NCI-H2081 (cell line): ENCODE measurements around the gene PDE7B.
"Not testable (repeated sequence)": the region's sequence is repeated elsewhere in the genome, so short reads cannot be mapped to it uniquely, and the experiment has no call there.

ENCODE experiments used
- DNase-seq, 2 experiments: peaks; one replicate each; lab custom pipeline; 2025; lab: John Stamatoyannopoulos, UW

Gene PDE7B

DNA sequence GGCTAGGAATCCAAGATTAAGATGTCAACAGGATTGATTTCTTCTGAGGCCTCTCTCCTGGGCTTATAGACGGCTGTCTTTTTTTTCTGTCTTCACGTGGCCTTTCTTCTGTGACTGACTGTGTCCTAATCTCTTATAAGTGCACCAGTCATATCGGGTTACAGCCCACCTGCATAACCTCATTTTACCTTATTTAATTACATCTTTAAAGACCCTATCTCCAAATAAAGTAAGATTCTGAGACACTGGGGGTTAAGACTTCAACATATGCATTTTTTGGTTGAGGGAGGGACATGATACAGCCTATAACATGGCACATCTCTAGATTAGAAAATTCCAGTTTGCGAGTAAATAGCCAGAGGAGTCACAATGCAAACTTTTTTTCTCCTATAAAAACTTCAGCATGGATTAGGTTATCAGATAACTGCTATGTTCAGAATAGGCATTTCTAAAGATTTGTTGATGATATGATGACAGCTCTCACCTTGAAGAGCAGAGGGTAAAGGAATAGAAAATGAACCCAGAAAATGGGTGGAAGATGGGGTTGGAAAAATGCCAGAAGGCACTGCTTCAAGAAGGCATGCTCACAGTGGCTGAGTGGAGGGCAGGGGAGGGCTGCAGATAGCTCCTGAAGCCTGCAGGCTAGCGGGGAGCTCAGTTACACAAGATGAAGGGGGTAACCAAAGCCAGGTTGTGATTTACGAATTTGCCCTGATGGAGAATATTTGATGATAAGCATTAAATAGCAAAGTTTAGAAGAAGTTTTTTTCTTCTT, 8.7 kb upstream of the PDE7B start:
- DNase-seq: no peak

DNA sequence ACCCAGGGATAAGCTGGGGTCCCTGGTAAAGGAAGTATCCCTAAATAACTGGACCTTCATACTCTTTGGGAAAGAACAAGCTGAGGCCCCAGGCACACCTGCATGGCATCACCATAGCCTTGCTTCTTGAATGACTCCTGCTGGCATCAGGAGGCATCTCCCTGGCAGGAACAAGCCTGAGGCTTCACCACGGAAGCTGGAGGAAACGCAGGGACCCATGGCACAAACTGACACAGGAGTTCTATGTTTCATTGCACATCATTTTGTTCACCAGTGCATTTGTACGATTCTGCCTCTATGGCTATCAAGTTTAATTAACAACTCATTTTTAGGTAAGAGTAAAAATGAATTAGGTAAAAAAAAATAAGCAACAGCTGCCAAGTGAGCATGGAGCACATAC, 619 bp upstream of the PDE7B start:
- no peak for DNase-seq

DNA sequence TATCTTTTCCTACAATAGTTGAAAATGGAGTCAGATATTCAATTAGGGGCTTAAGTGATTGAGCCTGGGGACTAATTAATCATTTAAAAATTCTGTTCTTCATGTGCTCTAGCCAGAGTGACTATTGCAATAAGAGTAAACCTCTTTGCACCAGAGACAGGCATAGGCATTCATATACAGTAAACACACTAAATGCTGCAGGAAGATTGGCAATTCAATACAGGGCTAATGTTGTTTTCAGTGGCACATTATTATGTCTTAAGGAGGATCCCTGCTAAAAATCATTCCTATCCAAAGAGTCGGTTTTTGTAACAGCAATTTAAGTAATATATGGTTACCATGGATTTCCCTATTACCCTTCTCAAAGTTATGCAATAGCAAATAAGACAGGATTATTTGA, 1.2 kb downstream of the PDE7B start:
- DNase-seq: no peak

DNA sequence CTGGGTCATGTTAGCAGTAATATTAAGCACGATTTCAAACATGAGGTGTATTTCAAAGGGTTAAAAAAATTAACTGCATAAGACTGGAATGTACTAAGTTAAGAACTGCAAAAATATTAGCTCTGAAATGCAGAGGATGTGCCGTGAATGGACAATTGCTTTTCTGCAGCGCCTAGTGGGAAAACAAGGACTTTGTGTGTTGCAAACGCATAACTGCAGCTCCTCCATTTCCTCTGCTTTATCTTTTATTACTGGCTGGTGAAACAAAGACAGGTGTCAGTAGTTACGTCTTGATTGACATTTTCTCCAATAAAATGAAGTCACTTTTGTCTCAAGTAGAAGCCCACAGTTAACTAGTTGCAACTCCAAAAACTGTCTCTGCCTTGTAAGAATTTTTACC, 1.7 kb downstream of the PDE7B start:
- no peak for DNase-seq

DNA sequence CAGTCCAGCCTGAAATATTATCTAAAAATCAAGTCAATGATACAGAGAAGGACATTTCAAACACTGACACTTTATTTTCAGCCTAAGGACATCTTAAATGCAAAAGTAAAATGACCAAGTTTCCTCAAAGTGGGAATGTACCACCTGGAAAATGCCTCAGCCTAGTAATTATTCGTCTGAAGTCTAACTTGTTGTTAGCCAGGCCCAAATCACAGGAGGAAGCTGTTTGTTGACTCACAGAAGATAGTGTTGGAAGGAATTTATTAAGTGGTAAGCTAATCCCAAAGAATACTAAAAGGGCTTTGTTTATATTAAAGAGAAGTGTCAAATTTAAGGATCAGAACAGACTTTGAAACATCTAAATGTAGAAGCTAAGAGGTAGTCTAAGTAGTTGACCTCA, 2.5 kb downstream of the PDE7B start:
- DNase-seq: no peak

DNA sequence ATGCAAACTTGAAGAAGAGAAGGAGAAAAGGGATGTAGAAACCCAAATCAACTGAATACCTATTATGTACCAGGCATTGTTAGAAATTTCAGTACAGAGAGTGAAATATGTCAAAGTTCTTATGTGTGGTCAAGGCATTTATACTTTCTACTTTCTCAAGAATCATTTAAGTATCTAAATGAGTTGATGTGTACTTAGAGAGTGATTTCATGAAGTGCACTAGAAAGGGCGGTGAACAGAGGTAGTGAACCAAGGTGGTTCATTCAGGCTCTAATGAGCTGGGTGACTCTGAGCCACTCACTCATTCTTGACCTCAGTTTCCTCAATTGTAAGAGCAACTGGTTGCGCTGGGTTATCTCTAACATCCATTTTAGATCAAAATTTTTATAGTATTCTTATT, 3.3 kb downstream of the PDE7B start:
- no peak for DNase-seq

DNA sequence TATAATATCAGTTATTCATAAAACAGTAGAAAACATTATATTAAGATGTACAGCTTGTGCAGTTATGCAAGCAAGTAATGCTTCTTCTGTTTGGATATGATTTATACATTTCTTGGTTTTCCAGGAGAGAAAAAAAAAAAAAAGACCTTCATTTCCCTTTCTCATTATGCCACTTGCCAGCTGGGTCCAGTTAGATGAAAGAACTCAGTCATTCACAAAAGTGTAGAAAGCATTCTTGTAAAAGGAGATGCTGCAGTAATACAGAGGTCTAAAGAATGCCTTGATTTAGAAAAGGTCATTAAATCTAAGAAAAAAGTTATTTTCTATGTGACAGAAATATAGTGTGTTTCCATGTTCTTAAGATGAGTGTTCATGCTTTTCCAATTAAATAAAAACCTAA, 7.4 kb downstream of the PDE7B start:
- DNase-seq: no peak

DNA sequence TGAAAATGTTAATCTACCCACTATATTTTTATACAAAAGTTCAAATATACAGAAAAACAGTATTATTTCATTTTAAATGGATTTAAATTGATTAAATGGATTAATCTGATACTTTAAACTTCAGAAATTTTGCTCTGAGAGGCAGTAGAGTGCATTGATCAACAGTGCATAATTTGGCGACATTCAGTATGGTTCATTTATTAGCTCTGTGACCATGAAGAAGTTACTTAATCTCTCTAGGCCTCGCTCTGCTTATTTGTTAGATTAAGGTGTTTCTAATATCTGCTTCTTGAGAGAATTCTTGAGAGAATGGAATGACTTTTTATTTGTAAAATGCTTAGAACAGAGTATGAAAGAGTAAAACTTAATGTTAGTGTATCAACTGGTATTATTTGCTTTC, 8.9 kb downstream of the PDE7B start:
- DNase-seq: no peak

DNA sequence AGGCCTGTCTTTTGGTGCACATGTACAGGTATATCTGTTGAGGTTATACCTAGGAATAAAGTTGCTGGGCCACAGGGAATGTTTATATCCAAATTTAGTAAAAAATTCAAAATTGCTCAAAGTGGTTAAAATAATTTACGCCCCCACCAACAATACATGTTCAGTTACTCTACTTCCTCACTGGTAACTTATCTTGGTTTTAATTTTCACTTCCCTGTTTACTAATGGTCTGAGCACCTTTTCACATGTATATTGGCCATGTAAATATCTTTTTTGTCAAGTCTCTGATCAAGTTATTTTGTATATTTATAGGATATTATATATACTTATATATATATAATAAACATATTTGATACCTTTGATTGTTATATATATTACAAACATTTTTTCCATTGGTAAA, 9.7 kb downstream of the PDE7B start:
- DNase-seq: no peak

DNA sequence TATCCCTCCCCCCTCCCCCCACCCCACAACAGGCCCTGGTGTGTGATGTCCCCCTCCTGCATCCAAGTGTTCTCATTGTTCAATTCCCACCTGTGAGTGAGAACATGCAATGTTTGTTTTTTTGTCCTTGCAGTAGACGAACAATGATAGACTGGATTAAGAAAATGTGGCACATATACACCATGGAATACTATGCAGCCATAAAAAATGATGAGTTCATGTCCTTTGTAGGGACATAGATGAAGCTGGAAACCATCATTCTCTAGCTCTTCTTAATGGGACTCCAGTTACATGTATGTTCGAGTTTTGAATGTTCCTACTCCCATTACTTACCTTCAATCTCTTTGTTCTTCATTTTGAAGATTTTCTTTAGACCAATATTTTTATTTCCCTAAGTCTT, 13.4 kb downstream of the PDE7B start:
- DNase-seq: not testable (repeated sequence)

DNA sequence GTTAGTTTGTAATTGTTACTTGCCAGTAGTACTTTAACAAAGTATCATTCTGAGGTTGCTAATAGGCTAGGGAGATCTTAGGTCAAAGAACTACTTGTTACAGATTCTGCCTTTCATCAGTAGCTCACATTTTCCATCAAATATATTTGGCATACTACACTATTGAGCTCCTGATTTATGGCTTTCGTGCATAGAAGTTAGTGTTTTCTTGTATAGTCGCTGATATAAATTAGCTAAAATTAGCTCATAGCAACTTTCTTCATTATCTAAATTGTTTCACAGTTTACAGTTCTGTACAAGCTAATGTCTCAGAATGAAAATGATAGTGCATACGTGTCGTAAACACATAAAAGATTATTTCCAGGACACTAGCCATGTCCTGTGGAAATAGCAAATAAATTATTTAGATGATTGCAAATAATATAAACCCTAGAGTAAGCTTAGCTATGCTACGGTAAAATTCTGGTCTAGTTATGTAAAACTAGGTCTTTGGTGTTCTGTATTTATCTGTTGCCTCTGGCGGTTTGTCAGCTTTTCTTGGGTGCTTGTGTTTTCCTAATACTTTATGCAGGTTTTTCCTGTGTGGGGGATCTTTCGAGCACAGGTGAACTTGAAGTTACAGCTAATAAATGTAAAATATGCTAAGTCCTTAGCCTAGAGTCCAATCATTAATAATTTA, 15.1 kb downstream of the PDE7B start:
- DNase-seq: no peak

DNA sequence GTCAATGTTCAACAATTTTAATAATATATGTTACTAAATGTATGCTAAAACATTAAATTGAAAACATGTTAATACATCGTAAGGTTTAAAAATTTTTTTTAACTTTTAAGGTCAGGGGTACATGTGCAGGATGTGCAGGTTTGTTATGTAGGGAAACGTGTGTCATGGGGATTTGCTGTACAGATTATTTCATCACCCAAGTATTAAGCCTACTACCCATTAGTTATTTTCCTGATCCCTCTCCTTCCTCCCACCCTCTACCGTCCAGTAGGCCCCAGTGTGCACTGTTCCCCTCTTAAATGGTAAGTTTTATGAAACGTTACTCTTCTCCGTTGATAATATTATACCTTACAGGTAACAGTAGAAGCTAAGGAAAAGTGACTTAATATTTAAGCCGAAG, 15.8 kb downstream of the PDE7B start:
- DNase-seq: no peak

DNA sequence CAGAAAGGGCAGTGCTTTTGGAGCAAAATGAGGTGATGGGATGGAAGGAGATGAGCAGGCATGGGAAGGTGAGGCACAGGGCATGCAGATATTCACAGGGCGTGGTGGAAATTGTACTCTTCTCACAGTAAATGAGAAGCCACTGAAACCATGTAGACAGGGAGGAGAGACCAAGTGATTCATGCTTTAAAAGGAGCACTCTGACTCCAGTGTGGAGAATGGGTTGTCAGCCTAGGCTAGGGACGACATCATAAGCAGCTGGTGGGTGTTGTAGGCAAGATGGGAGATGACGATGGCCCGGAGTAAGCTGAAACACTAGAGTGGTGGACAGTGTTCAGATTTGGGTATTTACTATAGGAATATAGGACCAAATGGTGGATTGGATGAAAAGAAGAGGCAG, 18.4 kb downstream of the PDE7B start:
- DNase-seq: no peak

DNA sequence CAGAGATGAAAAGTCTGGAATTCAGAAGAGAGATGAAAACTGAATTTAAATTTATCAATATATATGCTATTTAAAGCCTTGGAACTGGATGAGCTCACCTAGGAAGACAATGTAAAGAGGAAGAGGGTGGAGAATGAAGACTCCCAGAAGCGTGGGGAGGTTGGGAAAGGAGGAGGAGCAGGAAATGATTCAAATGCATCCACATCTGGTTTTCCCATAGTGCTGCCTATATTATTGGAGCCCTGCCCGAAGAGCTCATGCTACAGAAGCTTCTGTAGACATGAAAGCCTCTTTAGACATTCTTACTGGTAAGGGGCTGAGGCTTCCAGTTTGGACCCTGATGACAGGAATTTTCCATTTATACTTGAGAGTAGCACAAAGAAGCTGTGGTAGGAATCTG, 19.2 kb downstream of the PDE7B start:
- DNase-seq: no peak

DNA sequence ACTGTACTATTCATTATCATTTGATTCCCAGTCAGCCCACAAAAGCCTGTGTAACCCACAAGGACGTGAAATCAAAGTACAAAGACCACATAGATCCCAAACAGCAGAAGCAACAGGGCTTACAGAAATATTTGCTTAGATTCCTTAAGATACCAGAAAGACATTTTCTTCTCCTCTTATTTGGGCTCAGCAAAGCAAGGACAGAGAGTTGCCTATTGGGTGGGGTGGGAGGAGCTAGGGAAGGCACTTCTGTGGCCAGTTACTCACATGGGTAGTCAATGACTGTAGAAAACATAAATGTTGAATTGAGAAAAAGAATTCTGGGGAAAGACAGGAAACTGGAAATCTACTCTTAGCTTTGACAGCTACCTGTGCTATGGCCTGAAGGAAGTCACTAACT, 19.8 kb downstream of the PDE7B start:
- no peak for DNase-seq

DNA sequence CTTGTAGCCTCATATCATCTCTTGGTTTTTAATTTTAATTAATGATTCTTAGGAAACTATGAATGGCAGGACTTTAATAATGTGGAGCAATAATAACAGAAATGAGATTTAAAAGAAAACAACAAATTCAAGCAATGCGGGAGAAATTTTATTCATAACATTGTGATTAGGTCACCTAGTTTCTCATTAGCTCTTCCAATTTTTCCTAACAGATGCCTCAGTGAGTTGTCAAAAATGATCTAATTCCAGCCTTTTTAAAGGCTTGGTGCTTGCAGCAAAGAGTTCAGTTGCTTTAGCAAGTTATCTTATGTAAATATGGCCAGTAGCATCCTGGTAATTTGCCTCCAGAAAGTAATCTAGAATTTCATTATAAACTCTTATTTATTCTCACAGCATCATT, 20.4 kb downstream of the PDE7B start:
- DNase-seq: no peak

DNA sequence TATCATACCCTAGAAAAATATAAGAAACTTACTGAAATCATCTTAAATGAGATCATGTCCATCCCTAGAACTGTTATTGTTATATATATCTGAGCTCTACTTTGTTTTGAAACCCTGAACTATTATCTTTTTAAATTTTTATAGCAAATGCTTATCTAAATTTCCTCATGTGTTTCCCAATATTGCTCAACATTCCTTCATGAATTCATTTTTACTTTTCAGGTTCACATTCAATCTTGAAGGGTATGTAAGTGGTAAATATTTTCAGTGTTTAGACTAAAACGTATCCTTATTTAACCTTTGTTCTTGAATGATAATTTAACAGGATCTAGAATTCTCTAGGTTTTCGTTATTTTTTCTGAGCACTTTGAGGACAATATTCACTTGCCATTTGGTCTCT, 23.9 kb downstream of the PDE7B start:
- no peak for DNase-seq

DNA sequence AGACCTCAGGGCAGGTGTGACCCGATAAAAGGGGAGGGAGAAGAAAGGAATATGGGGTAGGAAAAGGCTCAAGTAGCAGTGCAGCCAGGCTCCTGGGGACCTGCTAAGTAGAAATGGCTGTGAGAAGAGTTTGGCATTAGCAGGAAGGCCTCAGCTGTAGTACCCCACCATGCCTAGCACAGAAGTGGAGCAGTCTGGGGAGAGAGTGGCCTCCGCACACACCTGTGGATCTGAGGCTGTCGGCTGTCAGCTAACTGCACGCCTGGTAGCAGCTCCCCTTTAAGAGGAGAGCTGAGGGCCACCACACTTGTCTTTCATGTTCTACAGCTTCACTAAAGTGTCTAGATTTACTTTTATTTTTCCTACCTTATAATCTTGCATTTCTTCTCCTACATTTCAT, 24.6 kb downstream of the PDE7B start:
- no peak for DNase-seq

DNA sequence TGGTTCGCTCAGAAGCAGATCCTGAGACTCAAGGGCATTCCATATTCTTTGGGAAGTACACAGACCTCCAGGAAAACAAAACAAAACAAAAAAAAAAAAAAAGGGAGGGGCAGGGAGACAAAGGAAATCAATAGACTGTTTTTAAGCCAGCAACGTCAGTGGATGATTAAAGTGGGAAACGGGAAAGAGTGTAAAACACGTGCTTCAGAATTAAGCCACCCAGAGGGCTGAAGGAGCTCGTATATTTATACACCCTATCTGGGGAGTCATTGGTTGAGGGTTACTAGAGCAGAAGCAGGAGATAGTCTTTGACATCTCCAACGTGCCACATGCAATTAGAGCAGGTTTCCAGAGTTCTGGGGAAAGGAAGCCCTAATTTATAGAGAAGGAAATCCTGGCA, 26.2 kb downstream of the PDE7B start:
- no peak for DNase-seq

DNA sequence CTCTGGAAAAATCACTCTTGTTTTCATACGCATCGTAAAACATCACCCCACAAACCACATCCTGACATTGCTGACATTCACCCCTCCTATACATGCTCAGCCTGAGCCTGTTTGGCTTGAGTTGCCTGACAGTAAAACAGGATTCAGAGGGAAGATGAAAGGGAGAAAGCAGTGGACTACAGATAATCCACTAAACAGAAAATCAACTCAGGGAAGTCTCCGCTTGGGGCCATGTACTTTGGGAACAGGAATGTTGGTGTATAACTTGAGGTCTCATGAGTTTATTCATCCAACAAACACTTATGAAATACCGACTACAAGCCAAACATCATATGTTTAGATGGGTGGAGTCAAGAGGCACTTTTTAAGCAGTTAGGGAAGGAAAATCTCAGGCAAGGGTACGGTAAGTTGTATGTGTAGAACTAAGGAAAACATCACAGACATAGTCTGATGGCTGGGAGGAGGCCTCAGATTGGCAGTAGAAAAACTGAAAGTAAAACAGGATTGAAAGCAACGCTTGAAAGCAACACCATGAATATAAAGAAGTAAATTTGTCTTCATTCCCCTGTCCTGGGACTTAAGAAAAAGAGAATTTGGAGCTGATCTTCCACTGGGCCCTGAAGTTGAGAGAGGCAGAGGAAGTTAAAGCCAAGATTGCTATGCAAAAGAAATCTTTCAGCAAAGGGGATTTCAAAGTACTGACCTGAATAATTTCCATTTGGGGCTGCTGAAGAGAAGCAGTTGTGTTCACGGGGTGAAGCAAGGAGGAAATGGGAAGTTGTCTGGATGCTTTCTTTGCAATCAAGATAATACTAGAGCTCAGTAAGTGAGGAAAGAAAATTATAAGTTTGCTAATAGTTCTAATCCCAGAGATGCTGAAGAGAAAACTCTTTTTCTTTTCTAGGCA, 28.8 kb downstream of the PDE7B start:
- no peak for DNase-seq

DNA sequence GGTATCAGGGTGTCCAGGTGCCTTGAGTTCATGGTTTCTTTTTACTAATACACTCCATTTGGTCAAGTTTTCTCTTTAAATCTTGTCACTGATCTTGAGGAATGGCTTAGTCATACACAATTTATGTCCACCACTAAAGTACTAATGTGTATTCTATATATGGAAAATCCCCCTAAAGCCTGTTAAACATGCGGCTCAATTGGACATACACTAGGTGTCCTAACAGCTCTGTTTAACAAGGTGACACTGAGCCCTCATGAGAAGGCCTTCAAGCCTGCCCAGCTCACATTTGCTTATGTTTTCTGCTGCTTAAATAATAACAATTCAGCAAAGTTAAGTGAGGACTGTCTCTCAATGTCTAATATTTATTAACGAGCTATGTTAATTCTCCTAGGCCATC, 31.5 kb downstream of the PDE7B start:
- DNase-seq: no peak

DNA sequence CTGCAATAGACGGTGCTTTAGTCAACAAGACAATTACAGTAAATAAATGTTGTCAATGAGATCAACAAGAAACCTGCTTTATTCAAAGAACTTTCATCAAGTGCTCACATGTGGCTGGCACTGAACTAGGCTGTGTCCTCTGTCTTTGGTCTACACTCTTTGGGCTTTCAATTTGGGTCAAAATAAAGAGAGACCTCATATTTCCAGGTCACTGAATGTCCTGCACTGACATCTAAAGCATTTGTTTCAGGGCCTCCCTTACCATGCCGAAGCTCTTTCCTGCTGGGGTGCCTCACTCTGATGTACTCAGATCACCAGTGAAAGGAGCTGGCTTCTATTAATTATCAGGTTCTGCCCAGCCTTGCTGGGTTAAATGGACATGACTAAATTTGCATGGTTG, 32.0 kb downstream of the PDE7B start:
- no peak for DNase-seq

DNA sequence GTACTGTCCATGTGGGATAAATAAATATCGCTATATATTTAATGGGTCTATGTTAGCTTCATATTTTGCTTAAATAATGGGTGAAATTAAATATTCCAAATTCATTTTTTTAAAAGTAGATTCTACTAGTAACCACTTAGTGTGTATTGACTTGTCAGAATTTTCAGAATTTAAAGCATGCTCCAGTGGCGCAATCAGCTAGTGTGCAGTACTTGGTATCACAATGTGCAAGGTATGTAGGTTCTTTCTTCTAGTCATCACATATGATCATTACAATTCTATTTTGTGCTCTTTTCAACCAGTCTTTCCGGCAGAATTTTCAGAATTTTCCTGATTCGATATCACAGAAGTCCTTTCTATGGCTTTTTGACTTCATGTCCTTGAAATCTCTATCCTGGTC, 32.6 kb downstream of the PDE7B start:
- DNase-seq: no peak
